WTC11 (cell line): ENCODE data around the gene CACHD1. TPM values are rescaled to one million over a fixed set of nuclear protein-coding genes. Genes with fewer than 3 reads are reported as not detected.

Experiments used
- ATAC-seq: fragments of 200-7000 bp; cut with Tn5 transposase; 2 replicates; pipeline ENCODE4 v1.10.0; 2021; ENCODE audit warnings: mild to moderate bottlenecking, moderate library complexity
- CTCF ChIA-PET: fragments of 300-600 bp; sonication (Branson Sonifier 250); formaldehyde crosslinking; loops from one replicate; lab custom pipeline; 2021; ENCODE audit warnings: antibody characterized with exemption; lab: Charles Lee
- POLR2A ChIA-PET: fragments of 350-600 bp; sonication (Branson Sonifier 250); formaldehyde crosslinking; loops from one replicate; lab custom pipeline; 2021; ENCODE audit warnings: antibody characterized with exemption; lab: Charles Lee
- DNase-seq: peaks from one replicate; pipeline ENCODE4 v3.0.0; 2021; ENCODE audit warnings: low spot score
- H3K27ac Mint-ChIP-seq: 2 replicates; pipeline ENCODE4 v1.8.0; 2021; ENCODE audit warnings: mixed read lengths
- H3K27me3 Mint-ChIP-seq: 2 replicates; pipeline ENCODE4 v1.8.0; 2021; ENCODE audit warnings: low read depth, mild to moderate bottlenecking, moderate library complexity, mixed read lengths
- H3K36me3 Mint-ChIP-seq: 2 replicates; pipeline ENCODE4 v1.8.0; 2021; ENCODE audit warnings: mixed read lengths
- H3K4me1 Mint-ChIP-seq: 2 replicates; pipeline ENCODE4 v1.8.0; 2022; ENCODE audit warnings: mixed read lengths
- H3K4me3 Mint-ChIP-seq: 2 replicates; pipeline ENCODE4 v1.8.0; 2021; ENCODE audit warnings: mild to moderate bottlenecking, moderate library complexity, mixed read lengths
- H3K9me3 Mint-ChIP-seq: 2 replicates; pipeline ENCODE4 v1.8.0; 2021; ENCODE audit warnings: mixed read lengths
- ATF2 ChIP-seq: sonication (generic); formaldehyde crosslinking; IDR thresholded peaks from 2 replicates; pipeline ENCODE4 v1.8.1; 2022; ENCODE audit warnings: low read depth, missing genetic modification reagents, borderline replicate concordance
- CDX4 ChIP-seq: fragments of 250-450 bp; sonication (Bioruptor Pico); IDR thresholded peaks from 2 replicates; pipeline ENCODE4 v1.9.0; 2021; ENCODE audit warnings: moderate library complexity, mild to moderate bottlenecking, inconsistent platforms, borderline replicate concordance
- E2F4 ChIP-seq: sonication (generic); formaldehyde crosslinking; IDR thresholded peaks from 2 replicates; pipeline ENCODE4 v1.8.1; 2022; ENCODE audit warnings: low read depth, mild to moderate bottlenecking, moderate library complexity, missing genetic modification reagents, borderline replicate concordance
- GRHL2 ChIP-seq: fragments of 250-450 bp; sonication (Bioruptor Pico); IDR thresholded peaks from 2 replicates; pipeline ENCODE4 v1.8.0; 2022; ENCODE audit warnings: mild to moderate bottlenecking, moderate library complexity; ENCODE audit not compliant: insufficient replicate concordance, severe bottlenecking
- NFE2L1 ChIP-seq: sonication (generic); formaldehyde crosslinking; IDR thresholded peaks from 2 replicates; pipeline ENCODE4 v1.8.1; 2023; ENCODE audit warnings: missing genetic modification reagents
- NR1H2 ChIP-seq: sonication (generic); formaldehyde crosslinking; IDR thresholded peaks from 2 replicates; pipeline ENCODE4 v1.9.0; 2021; ENCODE audit warnings: mild to moderate bottlenecking, moderate library complexity, missing genetic modification reagents
- NR3C1 ChIP-seq: sonication (generic); formaldehyde crosslinking; conservative IDR thresholded peaks from 2 replicates; pipeline ENCODE4 v1.8.1; 2023; ENCODE audit warnings: low read depth, mild to moderate bottlenecking, missing genetic modification reagents
- OVOL2 ChIP-seq: fragments of 250-450 bp; sonication (Bioruptor Pico); IDR thresholded peaks from 2 replicates; pipeline ENCODE4 v1.9.0; 2021; ENCODE audit warnings: mild to moderate bottlenecking, borderline replicate concordance
- RELA ChIP-seq: sonication (generic); formaldehyde crosslinking; IDR thresholded peaks from 2 replicates; pipeline ENCODE4 v1.8.1; 2022; ENCODE audit warnings: missing genetic modification reagents, mild to moderate bottlenecking, borderline replicate concordance
- RORB ChIP-seq: fragments of 250-450 bp; sonication (Bioruptor Pico); IDR thresholded peaks from 2 replicates; pipeline ENCODE4 v1.9.0; 2021; ENCODE audit warnings: mild to moderate bottlenecking
- TCF7 ChIP-seq: sonication (generic); formaldehyde crosslinking; IDR thresholded peaks from 2 replicates; pipeline ENCODE4 v1.8.0; 2022; ENCODE audit warnings: mild to moderate bottlenecking, low read depth, missing genetic modification reagents, moderate library complexity
- USF1 ChIP-seq: sonication (generic); formaldehyde crosslinking; IDR thresholded peaks from 2 replicates; pipeline ENCODE4 v1.8.0; 2022; ENCODE audit warnings: mild to moderate bottlenecking, missing genetic modification reagents
- ZBTB21 ChIP-seq: sonication (generic); formaldehyde crosslinking; IDR thresholded peaks from 2 replicates; pipeline ENCODE4 v1.8.1; 2023; ENCODE audit warnings: mild to moderate bottlenecking, missing genetic modification reagents, borderline replicate concordance
- ZNF138 ChIP-seq: sonication (generic); formaldehyde crosslinking; conservative IDR thresholded peaks from 2 replicates; pipeline ENCODE4 v1.8.1; 2022; ENCODE audit warnings: mild to moderate bottlenecking, moderate library complexity, missing genetic modification reagents
- ZNF219 ChIP-seq: sonication (generic); formaldehyde crosslinking; IDR thresholded peaks from 2 replicates; pipeline ENCODE4 v1.8.0; 2023; ENCODE audit warnings: missing genetic modification reagents, mild to moderate bottlenecking, borderline replicate concordance
- ZNF671 ChIP-seq: fragments of 250-450 bp; sonication (Bioruptor Pico); IDR thresholded peaks from 2 replicates; pipeline ENCODE4 v1.8.0; 2021; ENCODE audit warnings: mild to moderate bottlenecking
- total RNA-seq: library from RNA; stranded (reverse); gene quantifications from 3 replicates; pipeline ENCODE4 v1.2.3, GENCODE V29; 2021
- TF ChIP-seq, protein P1 (sequence below): sonication (generic); formaldehyde crosslinking; IDR thresholded peaks from 2 replicates; pipeline ENCODE4 v1.8.0; 2022; ENCODE audit warnings: mild to moderate bottlenecking, missing genetic modification reagents
- TF ChIP-seq, protein P2 (sequence below): sonication (generic); formaldehyde crosslinking; IDR thresholded peaks from 2 replicates; pipeline ENCODE4 v1.8.1; 2023; ENCODE audit warnings: mild to moderate bottlenecking, moderate library complexity, missing genetic modification reagents
- TF ChIP-seq, protein P3 (sequence below): sonication (generic); formaldehyde crosslinking; IDR thresholded peaks from 2 replicates; pipeline ENCODE4 v1.8.1; 2022; ENCODE audit warnings: missing genetic modification reagents, borderline replicate concordance
- TF ChIP-seq, protein P4 (sequence below): sonication (generic); formaldehyde crosslinking; IDR thresholded peaks from 2 replicates; pipeline ENCODE4 v1.8.1; 2023; ENCODE audit warnings: mild to moderate bottlenecking, missing genetic modification reagents, borderline replicate concordance

The CACHD1 gene
- total RNA-seq, 1 experiment from 2014 or later: 26.3 TPM

- DNase-seq (no peak), ATAC-seq (no peak)
- TF ChIP-seq, protein P1, sequence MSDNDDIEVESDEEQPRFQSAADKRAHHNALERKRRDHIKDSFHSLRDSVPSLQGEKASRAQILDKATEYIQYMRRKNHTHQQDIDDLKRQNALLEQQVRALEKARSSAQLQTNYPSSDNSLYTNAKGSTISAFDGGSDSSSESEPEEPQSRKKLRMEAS (CRISPR knock-in tag): no peak
- no peak for TF ChIP-seq TCF7 (CRISPR knock-in tag)
- TF ChIP-seq USF1 (CRISPR knock-in tag): no peak
- TF ChIP-seq, all 79 proteins: peak for 0
- Mint-ChIP-seq H3K9me3 (no peaks in the 10 kb centered on the region), H3K4me3 (no peak overlapping the region), H3K36me3 (no peaks in the 10 kb centered on the region), H3K27me3 (no peaks in the 10 kb centered on the region), H3K27ac (no peak overlapping the region), H3K4me1 (peaks cover 14% of the 10 kb centered on the region)
- ChIA-PET POLR2A (no interaction called here), CTCF (no interaction called here)
Observed at GRCh38 chr1:64624218-64624713, 154.3 kb downstream of the CACHD1 start.

GRCh38 chr1:64624808-64625207 is 154.9 kb downstream of the CACHD1 start:
- no peak overlapping the region for H3K27ac Mint-ChIP-seq
- no peak for TF ChIP-seq ZNF138
- TF ChIP-seq, all 79 proteins: peak for 0
- CTCF ChIA-PET: no interaction called here
- Mint-ChIP-seq H3K4me1 (peaks cover 14% of the 10 kb centered on the region), H3K36me3 (peaks cover 2% of the 10 kb centered on the region), H3K27me3 (no peaks in the 10 kb centered on the region), H3K9me3 (no peaks in the 10 kb centered on the region), H3K4me3 (no peak overlapping the region)
- POLR2A ChIA-PET: no interaction called here
- no peak for DNase-seq
- no peak for ATAC-seq

DNA sequence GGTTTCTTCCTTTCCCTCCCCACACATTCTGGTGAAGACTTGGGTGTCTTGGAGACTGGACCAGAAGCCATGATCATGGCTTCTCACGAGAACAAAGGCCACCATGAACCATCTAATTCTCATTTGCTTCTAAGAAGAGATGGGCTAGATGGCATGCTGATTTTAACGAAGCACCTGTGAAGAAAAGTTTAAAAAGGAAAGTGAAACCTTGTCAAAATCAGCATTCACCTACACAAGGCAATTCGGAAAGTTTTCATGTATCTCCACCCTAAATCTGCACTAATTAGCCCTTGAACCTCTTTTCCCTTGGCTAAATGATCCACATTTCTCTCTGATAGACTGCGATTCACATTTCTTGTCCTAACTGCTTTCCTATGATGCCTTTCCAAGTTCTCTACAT is 160.7 kb downstream of the CACHD1 start:
- no peaks in the 10 kb centered on the region for H3K9me3 Mint-ChIP-seq
- peaks cover 37% of the 10 kb centered on the region for H3K36me3 Mint-ChIP-seq
- no peak for ATAC-seq
- no peak for DNase-seq
- H3K27ac Mint-ChIP-seq: no peak overlapping the region
- H3K4me3 Mint-ChIP-seq: no peak overlapping the region
- CTCF ChIA-PET: no interaction called here
- POLR2A ChIA-PET: no interaction called here
- H3K27me3 Mint-ChIP-seq: no peaks in the 10 kb centered on the region
- peaks cover 14% of the 10 kb centered on the region for H3K4me1 Mint-ChIP-seq
- TF ChIP-seq NR3C1 (CRISPR knock-in tag) (no peak), NR1H2 (CRISPR knock-in tag) (no peak), CDX4 (CRISPR knock-in tag) (no peak), RELA (no peak), ATF2 (CRISPR knock-in tag) (no peak), ZNF219 (CRISPR knock-in tag) (no peak), E2F4 (CRISPR knock-in tag) (no peak), GRHL2 (CRISPR knock-in tag) (no peak), RORB (CRISPR knock-in tag) (no peak), OVOL2 (CRISPR knock-in tag) (no peak), ZNF671 (CRISPR knock-in tag) (no peak), ZBTB21 (CRISPR knock-in tag) (no peak), NFE2L1 (no peak)
- TF ChIP-seq, protein P2, sequence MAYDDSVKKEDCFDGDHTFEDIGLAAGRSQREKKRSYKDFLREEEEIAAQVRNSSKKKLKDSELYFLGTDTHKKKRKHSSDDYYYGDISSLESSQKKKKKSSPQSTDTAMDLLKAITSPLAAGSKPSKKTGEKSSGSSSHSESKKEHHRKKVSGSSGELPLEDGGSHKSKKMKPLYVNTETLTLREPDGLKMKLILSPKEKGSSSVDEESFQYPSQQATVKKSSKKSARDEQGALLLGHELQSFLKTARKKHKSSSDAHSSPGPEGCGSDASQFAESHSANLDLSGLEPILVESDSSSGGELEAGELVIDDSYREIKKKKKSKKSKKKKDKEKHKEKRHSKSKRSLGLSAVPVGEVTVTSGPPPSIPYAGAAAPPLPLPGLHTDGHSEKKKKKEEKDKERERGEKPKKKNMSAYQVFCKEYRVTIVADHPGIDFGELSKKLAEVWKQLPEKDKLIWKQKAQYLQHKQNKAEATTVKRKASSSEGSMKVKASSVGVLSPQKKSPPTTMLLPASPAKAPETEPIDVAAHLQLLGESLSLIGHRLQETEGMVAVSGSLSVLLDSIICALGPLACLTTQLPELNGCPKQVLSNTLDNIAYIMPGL (CRISPR knock-in tag): no peak
- TF ChIP-seq, protein P3, sequence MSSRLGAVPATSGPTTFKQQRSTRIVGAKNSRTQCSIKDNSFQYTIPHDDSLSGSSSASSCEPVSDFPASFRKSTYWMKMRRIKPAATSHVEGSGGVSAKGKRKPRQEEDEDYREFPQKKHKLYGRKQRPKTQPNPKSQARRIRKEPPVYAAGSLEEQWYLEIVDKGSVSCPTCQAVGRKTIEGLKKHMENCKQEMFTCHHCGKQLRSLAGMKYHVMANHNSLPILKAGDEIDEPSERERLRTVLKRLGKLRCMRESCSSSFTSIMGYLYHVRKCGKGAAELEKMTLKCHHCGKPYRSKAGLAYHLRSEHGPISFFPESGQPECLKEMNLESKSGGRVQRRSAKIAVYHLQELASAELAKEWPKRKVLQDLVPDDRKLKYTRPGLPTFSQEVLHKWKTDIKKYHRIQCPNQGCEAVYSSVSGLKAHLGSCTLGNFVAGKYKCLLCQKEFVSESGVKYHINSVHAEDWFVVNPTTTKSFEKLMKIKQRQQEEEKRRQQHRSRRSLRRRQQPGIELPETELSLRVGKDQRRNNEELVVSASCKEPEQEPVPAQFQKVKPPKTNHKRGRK (CRISPR knock-in tag): no peak
- TF ChIP-seq, protein P4, sequence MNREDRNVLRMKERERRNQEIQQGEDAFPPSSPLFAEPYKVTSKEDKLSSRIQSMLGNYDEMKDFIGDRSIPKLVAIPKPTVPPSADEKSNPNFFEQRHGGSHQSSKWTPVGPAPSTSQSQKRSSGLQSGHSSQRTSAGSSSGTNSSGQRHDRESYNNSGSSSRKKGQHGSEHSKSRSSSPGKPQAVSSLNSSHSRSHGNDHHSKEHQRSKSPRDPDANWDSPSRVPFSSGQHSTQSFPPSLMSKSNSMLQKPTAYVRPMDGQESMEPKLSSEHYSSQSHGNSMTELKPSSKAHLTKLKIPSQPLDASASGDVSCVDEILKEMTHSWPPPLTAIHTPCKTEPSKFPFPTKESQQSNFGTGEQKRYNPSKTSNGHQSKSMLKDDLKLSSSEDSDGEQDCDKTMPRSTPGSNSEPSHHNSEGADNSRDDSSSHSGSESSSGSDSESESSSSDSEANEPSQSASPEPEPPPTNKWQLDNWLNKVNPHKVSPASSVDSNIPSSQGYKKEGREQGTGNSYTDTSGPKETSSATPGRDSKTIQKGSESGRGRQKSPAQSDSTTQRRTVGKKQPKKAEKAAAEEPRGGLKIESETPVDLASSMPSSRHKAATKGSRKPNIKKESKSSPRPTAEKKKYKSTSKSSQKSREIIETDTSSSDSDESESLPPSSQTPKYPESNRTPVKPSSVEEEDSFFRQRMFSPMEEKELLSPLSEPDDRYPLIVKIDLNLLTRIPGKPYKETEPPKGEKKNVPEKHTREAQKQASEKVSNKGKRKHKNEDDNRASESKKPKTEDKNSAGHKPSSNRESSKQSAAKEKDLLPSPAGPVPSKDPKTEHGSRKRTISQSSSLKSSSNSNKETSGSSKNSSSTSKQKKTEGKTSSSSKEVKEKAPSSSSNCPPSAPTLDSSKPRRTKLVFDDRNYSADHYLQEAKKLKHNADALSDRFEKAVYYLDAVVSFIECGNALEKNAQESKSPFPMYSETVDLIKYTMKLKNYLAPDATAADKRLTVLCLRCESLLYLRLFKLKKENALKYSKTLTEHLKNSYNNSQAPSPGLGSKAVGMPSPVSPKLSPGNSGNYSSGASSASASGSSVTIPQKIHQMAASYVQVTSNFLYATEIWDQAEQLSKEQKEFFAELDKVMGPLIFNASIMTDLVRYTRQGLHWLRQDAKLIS (CRISPR knock-in tag): no peak
